GM12865 (cell line): ENCODE data around the gene PEX11G.

ENCODE experiments used
- DNase-seq: peaks from one replicate; pipeline ENCODE4 v3.0.0; 2010; ENCODE audit warnings: low read depth
- H3K4me3 ChIP-seq: 2 replicates; pipeline ENCODE4 v1.5.1; 2011; ENCODE audit warnings: mild to moderate bottlenecking, low read depth, low read length, control low read depth
- CTCF ChIP-seq: IDR thresholded peaks from 2 replicates; pipeline ENCODE4 v1.5.1; 2011; ENCODE audit warnings: low read length, control low read depth, low read depth, inconsistent platforms; ENCODE audit not compliant: insufficient read depth; ENCODE audit errors: missing control alignments

The PEX11G gene

DNA sequence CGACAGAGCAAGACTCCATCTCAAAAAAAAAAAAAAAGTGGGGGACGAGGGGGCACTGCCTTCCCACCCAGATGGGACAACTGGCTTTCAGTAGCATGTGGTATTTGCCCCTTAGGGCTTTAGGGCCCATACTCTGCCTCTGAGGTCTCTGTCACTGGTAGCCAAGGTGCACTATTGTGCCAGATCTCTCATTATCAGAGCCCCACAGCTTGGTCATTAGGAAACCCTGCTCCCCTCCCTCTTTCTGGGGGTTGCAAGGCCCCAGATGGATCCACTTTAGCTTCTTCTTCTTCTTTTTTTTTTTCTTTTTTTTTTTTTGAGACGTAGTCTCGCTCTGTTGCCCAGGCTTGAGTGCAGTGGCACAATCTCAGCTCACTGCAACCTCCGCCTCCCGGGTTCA, 15.8 kb upstream of the PEX11G start:
- no peak for DNase-seq
- TF ChIP-seq CTCF: no peak
- no peak overlapping the region for H3K4me3 ChIP-seq

- no peak for TF ChIP-seq CTCF
- DNase-seq: no peak
- H3K4me3 ChIP-seq: no peak overlapping the region
These were observed 13.7 kb upstream of the PEX11G start for GRCh38 chr19:7502552-7502951.

GRCh38 chr19:7500811-7501450, 12.1 kb upstream of the PEX11G start:
- TF ChIP-seq CTCF: no peak
- peak; percentile 83 for DNase-seq
- H3K4me3 ChIP-seq: peak overlapping the region; percentile 27

DNA sequence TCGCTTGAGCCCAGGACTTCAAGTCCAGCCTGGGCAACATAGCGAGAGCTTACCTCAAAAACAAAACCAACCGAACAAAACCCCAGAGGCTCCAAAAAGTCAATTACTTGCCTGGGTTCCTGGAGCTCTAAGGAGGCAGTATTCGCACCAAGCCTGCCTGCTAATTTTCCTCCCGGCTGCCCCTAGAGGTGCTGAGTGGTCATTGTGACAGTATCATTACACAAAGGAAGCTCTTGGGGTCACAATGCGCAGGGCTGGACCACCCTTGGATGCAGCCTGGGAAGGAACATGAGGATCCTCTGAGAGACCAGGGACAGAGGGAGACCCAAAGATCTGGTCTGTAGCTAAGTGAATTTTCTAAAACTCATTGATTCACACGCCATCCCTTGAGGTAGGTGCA, 8.5 kb upstream of the PEX11G start:
- peak; percentile 47 for TF ChIP-seq CTCF
- no peak for DNase-seq
- H3K4me3 ChIP-seq: no peak overlapping the region

DNA sequence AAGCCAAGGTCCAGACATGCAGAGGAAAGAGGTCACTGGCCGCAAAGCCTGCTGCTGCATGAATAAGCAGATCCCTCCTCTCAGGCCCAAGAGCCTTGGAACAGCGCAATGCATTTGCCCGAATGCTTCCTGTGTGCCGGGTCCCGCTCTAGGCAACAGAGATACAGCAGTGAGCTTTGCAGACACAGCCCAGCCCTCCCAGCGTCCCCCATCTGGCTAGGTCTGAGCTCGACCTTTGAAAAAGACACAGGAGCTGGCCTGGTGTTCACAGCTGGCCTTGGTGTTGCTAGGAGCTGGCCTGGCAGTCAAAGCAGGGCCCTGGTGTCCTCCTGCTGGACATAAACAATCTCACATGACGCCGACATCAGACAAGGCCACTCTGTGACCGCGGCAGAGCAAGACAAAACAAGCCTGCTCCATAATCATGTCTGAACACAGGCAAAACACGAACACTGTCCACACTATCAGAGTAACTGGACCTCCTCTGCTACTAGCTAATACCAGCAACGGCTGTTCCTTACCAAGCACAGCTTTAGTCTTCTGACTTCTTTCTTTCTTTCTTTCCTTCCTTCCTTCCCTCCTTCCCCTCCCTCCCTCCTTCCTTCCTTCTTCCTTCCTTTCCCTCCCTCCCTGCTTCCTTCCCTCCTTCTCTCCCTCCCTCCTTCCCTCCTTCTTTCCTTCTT, 5.7 kb upstream of the PEX11G start:
- TF ChIP-seq CTCF: no peak
- DNase-seq: no peak
- no peak overlapping the region for H3K4me3 ChIP-seq

DNA sequence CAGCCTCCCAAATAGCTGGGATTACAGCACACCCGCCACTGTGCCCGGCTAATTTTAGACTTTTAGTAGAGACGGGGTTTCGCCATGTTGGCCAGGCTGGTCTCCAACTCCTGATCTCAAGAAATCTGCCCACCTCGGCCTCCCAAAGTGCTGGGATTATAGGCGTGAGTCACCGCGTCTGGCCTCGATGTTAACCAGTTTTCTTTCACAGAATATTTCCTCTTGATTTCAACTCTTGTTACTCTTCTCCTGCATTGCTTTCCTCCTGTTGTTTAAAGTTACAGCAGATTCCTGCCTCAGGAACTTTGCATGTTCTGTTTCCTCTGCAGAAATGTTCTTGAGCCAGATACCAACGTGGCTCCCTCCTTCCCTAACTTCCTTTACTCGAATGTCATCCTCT, 3.7 kb upstream of the PEX11G start:
- DNase-seq: no peak

More for the DNA sequence above, 3.7 kb upstream of the PEX11G start:
- TF ChIP-seq CTCF: no peak
- H3K4me3 ChIP-seq: no peak overlapping the region
